Vagina (tissue), 2 donors: Measurements from ENCODE around the gene OAT. TPM values are rescaled to one million over a fixed set of nuclear protein-coding genes. Genes with fewer than 3 reads are reported as not detected.

Experiments used
- DNase-seq, 2 donors: peaks; one replicate each; pipeline ENCODE4 v3.0.0-alpha.2; 2017; ENCODE audit errors: extremely low spot score in 2 of 2
- H3K27ac ChIP-seq: fragments of 200-600 bp; sonication (generic); one replicate; pipeline ENCODE4 v1.5.1; 2019
- H3K27me3 ChIP-seq: fragments of 200-600 bp; sonication (generic); one replicate; pipeline ENCODE4 v1.5.1; 2019
- H3K36me3 ChIP-seq, 2 donors: fragments of 200-600 bp; sonication (generic); one replicate each; pipeline ENCODE4 v1.5.1; 2017 to 2019
- H3K4me1 ChIP-seq: fragments of 200-600 bp; sonication (generic); one replicate; pipeline ENCODE4 v1.5.1; 2019
- H3K4me3 ChIP-seq, 2 donors: fragments of 200-600 bp; sonication (generic); 1 replicate in 1 of 2; 2 replicates in 1 of 2; pipeline ENCODE4 v1.5.1; 2016 to 2019
- H3K9me3 ChIP-seq: fragments of 200-600 bp; sonication (generic); one replicate; pipeline ENCODE4 v1.5.1; 2019
- POLR2A ChIP-seq, 2 donors: fragments of 450-650 bp; IDR thresholded peaks; one replicate each; pipeline ENCODE4 v1.6.1; 2017; ENCODE audit warnings: antibody characterized with exemption in 2 of 2, mild to moderate bottlenecking in 2 of 2, moderate library complexity in 2 of 2
- POLR2AphosphoS5 ChIP-seq, 2 donors: sonication (generic); formaldehyde crosslinking; IDR thresholded peaks; one replicate each; pipeline ENCODE4 v1.9.0; 2017; ENCODE audit warnings: antibody characterized with exemption in 2 of 2, mild to moderate bottlenecking in 2 of 2, low read depth in 1 of 2; ENCODE audit not compliant: insufficient read depth in 1 of 2
- intact Hi-C: fragments of 100-400 bp; cut with DNase I; formaldehyde crosslinking; loops from one replicate; pipeline ENCODE4 v1.15.1; 2023
- total RNA-seq: library from RNA; depleted of rRNA; stranded (reverse); fragments of >200 nt; gene quantifications from one replicate; pipeline ENCODE4 v1.2.3, GENCODE V29; 2016
- TF ChIP-seq, protein P1 (sequence below), 3 experiments: fragments of 450-650 bp in 2 of 3; fragments of 200-600 bp in 1 of 3; sonication (generic) in 1 of 3; IDR thresholded peaks; one replicate each; pipeline ENCODE4 v1.5.1; 2017 to 2019; ENCODE audit warnings: antibody characterized with exemption in 3 of 3, mild to moderate bottlenecking in 2 of 3, moderate library complexity in 2 of 3

OAT gene
- total RNA-seq, 1 donor from 2014 or later = 83.2 TPM

- intact Hi-C loops = no loop called here
- H3K4me1 ChIP-seq = peaks cover 18% of the 10 kb centered on the region
- DNase-seq = no peak
- H3K9me3 ChIP-seq = no peaks in the 10 kb centered on the region
- TF ChIP-seq, protein P1, sequence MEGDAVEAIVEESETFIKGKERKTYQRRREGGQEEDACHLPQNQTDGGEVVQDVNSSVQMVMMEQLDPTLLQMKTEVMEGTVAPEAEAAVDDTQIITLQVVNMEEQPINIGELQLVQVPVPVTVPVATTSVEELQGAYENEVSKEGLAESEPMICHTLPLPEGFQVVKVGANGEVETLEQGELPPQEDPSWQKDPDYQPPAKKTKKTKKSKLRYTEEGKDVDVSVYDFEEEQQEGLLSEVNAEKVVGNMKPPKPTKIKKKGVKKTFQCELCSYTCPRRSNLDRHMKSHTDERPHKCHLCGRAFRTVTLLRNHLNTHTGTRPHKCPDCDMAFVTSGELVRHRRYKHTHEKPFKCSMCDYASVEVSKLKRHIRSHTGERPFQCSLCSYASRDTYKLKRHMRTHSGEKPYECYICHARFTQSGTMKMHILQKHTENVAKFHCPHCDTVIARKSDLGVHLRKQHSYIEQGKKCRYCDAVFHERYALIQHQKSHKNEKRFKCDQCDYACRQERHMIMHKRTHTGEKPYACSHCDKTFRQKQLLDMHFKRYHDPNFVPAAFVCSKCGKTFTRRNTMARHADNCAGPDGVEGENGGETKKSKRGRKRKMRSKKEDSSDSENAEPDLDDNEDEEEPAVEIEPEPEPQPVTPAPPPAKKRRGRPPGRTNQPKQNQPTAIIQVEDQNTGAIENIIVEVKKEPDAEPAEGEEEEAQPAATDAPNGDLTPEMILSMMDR (IDR thresholded peaks at IDR 0.05) = no peak
- peak in 1 of 2 donors; percentile 36 for TF ChIP-seq POLR2AphosphoS5 (IDR thresholded peaks at IDR 0.05; ENCODE audit: insufficient read depth in 1 of 2, low read depth in 1 of 2)
- peak overlapping the region; percentile 30 to 37 for H3K4me3 ChIP-seq
- no peaks in the 10 kb centered on the region for H3K36me3 ChIP-seq
- no peaks in the 10 kb centered on the region for H3K27me3 ChIP-seq
- H3K27ac ChIP-seq = peak overlapping the region; percentile 16
Observed at GRCh38 chr10:124354411-124355382, 64.0 kb downstream of the OAT start.

DNA sequence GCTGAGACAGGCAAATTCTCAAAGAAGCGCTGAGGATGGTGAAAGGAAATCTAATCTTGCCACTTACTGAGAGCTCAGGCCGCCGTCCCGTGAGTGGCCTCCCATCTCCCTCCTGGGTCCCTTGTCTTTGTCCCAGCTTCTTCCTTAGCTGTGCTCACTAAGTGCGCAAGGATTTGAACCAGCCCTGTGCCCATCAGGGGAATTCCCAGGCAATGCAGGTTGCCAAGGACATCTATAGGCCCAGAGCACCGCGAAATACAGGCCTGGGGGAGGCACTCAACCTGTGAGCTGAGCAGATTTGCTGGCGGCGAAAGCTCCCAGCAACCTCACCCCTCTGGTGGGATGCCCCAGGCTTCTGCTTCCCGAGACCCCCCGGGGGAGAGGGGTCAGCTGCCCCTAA is 64.8 kb downstream of the OAT start:
- DNase-seq = no peak
- Histone ChIP-seq H3K27me3 (no peaks in the 10 kb centered on the region), H3K27ac (no peak overlapping the region), H3K4me3 (no peak overlapping the region), H3K36me3 (no peaks in the 10 kb centered on the region), H3K9me3 (no peaks in the 10 kb centered on the region), H3K4me1 (peaks cover 18% of the 10 kb centered on the region)
- intact Hi-C loops = no loop called here
- TF ChIP-seq POLR2AphosphoS5 (IDR thresholded peaks at IDR 0.05; ENCODE audit: insufficient read depth in 1 of 2, low read depth in 1 of 2) = no peak
- TF ChIP-seq, protein P1 (IDR thresholded peaks at IDR 0.05) = no peak

GRCh38 chr10:124353091-124353815 is 65.5 kb downstream of the OAT start:
- no peaks in the 10 kb centered on the region for H3K36me3 ChIP-seq
- peaks cover 18% of the 10 kb centered on the region for H3K4me1 ChIP-seq
- intact Hi-C loops = no loop called here
- no peaks in the 10 kb centered on the region for H3K27me3 ChIP-seq
- no peaks in the 10 kb centered on the region for H3K9me3 ChIP-seq
- no peak overlapping the region for H3K27ac ChIP-seq
- TF ChIP-seq POLR2A (IDR thresholded peaks at IDR 0.05) (no peak), POLR2AphosphoS5 (IDR thresholded peaks at IDR 0.05; ENCODE audit: insufficient read depth in 1 of 2, low read depth in 1 of 2) (no peak)
- TF ChIP-seq, protein P1 (IDR thresholded peaks at IDR 0.05) = no peak
- no peak overlapping the region for H3K4me3 ChIP-seq
- no peak for DNase-seq

- Histone ChIP-seq H3K4me1 (peaks cover 12% of the 10 kb centered on the region), H3K36me3 (no peaks in the 10 kb centered on the region), H3K4me3 (no peak overlapping the region), H3K9me3 (no peaks in the 10 kb centered on the region), H3K27ac (no peak overlapping the region), H3K27me3 (no peaks in the 10 kb centered on the region)
- TF ChIP-seq POLR2AphosphoS5 (IDR thresholded peaks at IDR 0.05; ENCODE audit: insufficient read depth in 1 of 2, low read depth in 1 of 2) (no peak), POLR2A (IDR thresholded peaks at IDR 0.05) (no peak)
- TF ChIP-seq, protein P1 (IDR thresholded peaks at IDR 0.05) = no peak
- DNase-seq = no peak
- intact Hi-C loops = no loop called here
Observed at GRCh38 chr10:124351481-124352220, 67.1 kb downstream of the OAT start.
